Measurements from ENCODE around the gene THBS1.

Gene THBS1

DNA sequence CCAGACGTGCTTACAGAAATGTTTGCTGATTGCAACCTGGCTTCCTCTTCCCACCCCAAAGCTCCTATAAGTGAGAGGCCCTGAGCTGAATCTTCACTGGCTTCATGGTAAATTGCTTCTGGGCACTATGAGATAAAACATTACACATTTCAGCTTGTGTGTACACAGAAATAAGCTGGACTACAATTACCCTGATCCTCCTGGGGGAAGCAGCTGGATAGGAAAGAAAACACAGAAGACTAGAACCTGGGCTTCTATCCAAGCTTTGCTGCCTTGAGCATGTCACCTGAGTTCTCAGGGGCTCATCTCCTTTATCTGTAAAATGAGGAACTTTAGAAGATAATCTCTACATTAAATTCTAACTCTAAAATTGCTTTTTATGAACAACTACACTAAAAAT lies 40.3 kb downstream of the THBS1 start:
- no peak for TF ChIP-seq FOXA1 (IDR thresholded peaks at IDR 0.05)
- CTCF ChIA-PET, result no interaction called here
- DNase-seq (ENCODE audit: extremely low spot score), result no peak
- POLR2A ChIA-PET, result no interaction called here

- no peak for TF ChIP-seq ARNT (IDR thresholded peaks at IDR 0.05)
- no peak for TF ChIP-seq ELF4 (IDR thresholded peaks at IDR 0.05)
- no peak for TF ChIP-seq CTBP1 (IDR thresholded peaks at IDR 0.05; ENCODE audit: borderline replicate concordance)
- no peak for TF ChIP-seq ZNF384 (IDR thresholded peaks at IDR 0.05)
- no peak for TF ChIP-seq FOXM1 (IDR thresholded peaks at IDR 0.05; ENCODE audit: borderline replicate concordance)
- no peak for TF ChIP-seq L3MBTL2 (conservative IDR thresholded peaks at IDR 0.05)
- TF ChIP-seq HDGF (IDR thresholded peaks at IDR 0.05; ENCODE audit: borderline replicate concordance), result no peak
- no peak for TF ChIP-seq BHLHE40 (IDR thresholded peaks at IDR 0.05; ENCODE audit: borderline replicate concordance)
- no peak for TF ChIP-seq TARDBP (IDR thresholded peaks at IDR 0.05)
- TF ChIP-seq SP1 (IDR thresholded peaks at IDR 0.05), result no peak
- no peak for TF ChIP-seq FOXA1 (IDR thresholded peaks at IDR 0.05)
- TF ChIP-seq, protein P1, sequence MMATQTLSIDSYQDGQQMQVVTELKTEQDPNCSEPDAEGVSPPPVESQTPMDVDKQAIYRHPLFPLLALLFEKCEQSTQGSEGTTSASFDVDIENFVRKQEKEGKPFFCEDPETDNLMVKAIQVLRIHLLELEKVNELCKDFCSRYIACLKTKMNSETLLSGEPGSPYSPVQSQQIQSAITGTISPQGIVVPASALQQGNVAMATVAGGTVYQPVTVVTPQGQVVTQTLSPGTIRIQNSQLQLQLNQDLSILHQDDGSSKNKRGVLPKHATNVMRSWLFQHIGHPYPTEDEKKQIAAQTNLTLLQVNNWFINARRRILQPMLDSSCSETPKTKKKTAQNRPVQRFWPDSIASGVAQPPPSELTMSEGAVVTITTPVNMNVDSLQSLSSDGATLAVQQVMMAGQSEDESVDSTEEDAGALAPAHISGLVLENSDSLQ (IDR thresholded peaks at IDR 0.05), result no peak
- no peak for TF ChIP-seq LEF1 (IDR thresholded peaks at IDR 0.05; ENCODE audit: borderline replicate concordance)
- TF ChIP-seq FOXK2 (IDR thresholded peaks at IDR 0.05), result no peak
- POLR2A ChIA-PET, result no interaction called here
- DNase-seq (ENCODE audit: extremely low spot score), result no peak
- CTCF ChIA-PET, result no interaction called here
Observed at GRCh38 chr15:39621976-39622375, 41.1 kb downstream of the THBS1 start.

- POLR2A ChIA-PET, result no interaction called here
- DNase-seq (ENCODE audit: extremely low spot score), result no peak
- TF ChIP-seq ELF4 (IDR thresholded peaks at IDR 0.05), result no peak
- TF ChIP-seq L3MBTL2 (conservative IDR thresholded peaks at IDR 0.05), result no peak
- no peak for TF ChIP-seq SP1 (IDR thresholded peaks at IDR 0.05)
- TF ChIP-seq, protein P1 (IDR thresholded peaks at IDR 0.05), result no peak
- TF ChIP-seq NFRKB (IDR thresholded peaks at IDR 0.05), result no peak
- TF ChIP-seq FOXA1 (IDR thresholded peaks at IDR 0.05), result no peak
- TF ChIP-seq BHLHE40 (IDR thresholded peaks at IDR 0.05; ENCODE audit: borderline replicate concordance), result no peak
- TF ChIP-seq LEF1 (IDR thresholded peaks at IDR 0.05; ENCODE audit: borderline replicate concordance), result no peak
- CTCF ChIA-PET, result no interaction called here
Observed at GRCh38 chr15:39622660-39623516, 42.0 kb downstream of the THBS1 start.

GRCh38 chr15:39623529-39623931 lies 42.7 kb downstream of the THBS1 start:
- ChIA-PET POLR2A (no interaction called here), CTCF (no interaction called here)
- TF ChIP-seq FOXA1 (IDR thresholded peaks at IDR 0.05) (no peak), HDGF (IDR thresholded peaks at IDR 0.05; ENCODE audit: borderline replicate concordance) (no peak), BHLHE40 (IDR thresholded peaks at IDR 0.05; ENCODE audit: borderline replicate concordance) (no peak), TARDBP (IDR thresholded peaks at IDR 0.05) (no peak), FOXK2 (IDR thresholded peaks at IDR 0.05) (no peak), ARNT (IDR thresholded peaks at IDR 0.05) (no peak), CTBP1 (IDR thresholded peaks at IDR 0.05; ENCODE audit: borderline replicate concordance) (no peak), NFRKB (IDR thresholded peaks at IDR 0.05) (no peak), SUZ12 (IDR thresholded peaks at IDR 0.05) (no peak), SP1 (IDR thresholded peaks at IDR 0.05) (no peak), ELF4 (IDR thresholded peaks at IDR 0.05) (no peak), LEF1 (IDR thresholded peaks at IDR 0.05; ENCODE audit: borderline replicate concordance) (no peak), FOXM1 (IDR thresholded peaks at IDR 0.05; ENCODE audit: borderline replicate concordance) (no peak), L3MBTL2 (conservative IDR thresholded peaks at IDR 0.05) (no peak), ZNF384 (IDR thresholded peaks at IDR 0.05) (no peak)
- TF ChIP-seq, protein P1 (IDR thresholded peaks at IDR 0.05), result no peak
- no peak for DNase-seq (ENCODE audit: extremely low spot score)

DNA sequence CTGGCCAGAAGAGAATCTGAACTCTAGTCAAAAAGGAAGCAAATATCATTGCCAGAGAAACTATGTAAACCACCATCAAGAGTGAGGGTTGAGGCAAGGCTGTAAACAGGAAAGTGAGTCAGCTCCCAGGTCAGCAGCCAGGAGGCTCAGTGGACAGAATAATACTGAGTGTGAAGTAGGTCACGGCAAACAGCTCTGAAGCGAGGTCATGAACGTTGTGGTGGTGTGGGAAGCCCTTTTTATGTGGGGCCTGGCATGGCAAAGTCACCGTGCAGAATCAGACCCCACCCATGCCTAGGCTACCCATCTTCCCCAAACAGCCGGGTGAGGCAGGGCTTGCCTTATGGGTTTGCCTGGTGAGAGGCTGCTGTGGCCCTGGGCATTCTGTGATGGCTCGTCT lies 43.9 kb downstream of the THBS1 start:
- TF ChIP-seq BHLHE40 (IDR thresholded peaks at IDR 0.05; ENCODE audit: borderline replicate concordance) (no peak), TARDBP (IDR thresholded peaks at IDR 0.05) (no peak), L3MBTL2 (conservative IDR thresholded peaks at IDR 0.05) (no peak), HDGF (IDR thresholded peaks at IDR 0.05; ENCODE audit: borderline replicate concordance) (no peak), SP1 (IDR thresholded peaks at IDR 0.05) (no peak), FOXM1 (IDR thresholded peaks at IDR 0.05; ENCODE audit: borderline replicate concordance) (no peak), NFRKB (IDR thresholded peaks at IDR 0.05) (no peak), FOXA1 (IDR thresholded peaks at IDR 0.05) (no peak), ELF4 (IDR thresholded peaks at IDR 0.05) (no peak), FOXK2 (IDR thresholded peaks at IDR 0.05) (no peak), SUZ12 (IDR thresholded peaks at IDR 0.05) (no peak), LEF1 (IDR thresholded peaks at IDR 0.05; ENCODE audit: borderline replicate concordance) (no peak), ARNT (IDR thresholded peaks at IDR 0.05) (no peak), CTBP1 (IDR thresholded peaks at IDR 0.05; ENCODE audit: borderline replicate concordance) (no peak)
- TF ChIP-seq, protein P1 (IDR thresholded peaks at IDR 0.05), result no peak
- CTCF ChIA-PET, result no interaction called here
- POLR2A ChIA-PET, result no interaction called here
- DNase-seq (ENCODE audit: extremely low spot score), result no peak
